Activated CD4-positive, CD25-positive, alpha-beta regulatory T cell treated with anti-CD3 and anti-CD28 coated beads, Interleukin-2, amount 50 U/mL, for 24 hours (primary cell): Measurements from ENCODE around the gene SPN.
"Not testable (repeated sequence)": the region's sequence is repeated elsewhere in the genome, so short reads cannot be mapped to it uniquely, and the experiment has no call there.

Experiments
- ATAC-seq, 2 donors: fragments of 150-1000 bp; cut with Tn5 transposase; one replicate each; pipeline ENCODE4 v1.10.0; 2021; ENCODE audit warnings: mild to moderate bottlenecking in 1 of 2, moderate library complexity in 1 of 2

SPN gene

DNA sequence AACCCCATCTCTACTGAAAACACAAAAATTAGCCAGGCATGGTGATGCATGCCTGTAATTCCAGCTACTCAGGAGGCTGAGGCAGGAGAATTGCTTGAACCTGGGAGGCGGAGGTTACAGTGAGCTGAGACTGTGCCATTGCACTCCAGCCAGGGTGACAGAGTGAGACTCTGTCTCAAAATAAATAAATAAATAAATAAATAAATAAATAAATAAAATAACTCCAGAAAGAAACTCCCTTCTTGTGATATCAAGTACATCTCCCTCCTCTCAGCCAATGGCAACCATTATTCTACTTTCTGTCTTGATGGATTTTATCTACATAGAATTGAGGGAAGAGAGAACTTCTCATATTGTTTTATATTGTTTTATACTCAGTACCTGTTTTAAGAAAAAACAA, 44.1 kb downstream of the SPN start:
- ATAC-seq = not testable (repeated sequence)

GRCh38 chr16:29708917-29709600, 46.0 kb downstream of the SPN start:
- no peak for ATAC-seq

- ATAC-seq = not testable (repeated sequence)
Observed at GRCh38 chr16:29709657-29710056, 46.6 kb downstream of the SPN start.

GRCh38 chr16:29710227-29711219, 47.5 kb downstream of the SPN start:
- peak; percentile 98 to 99 for ATAC-seq

DNA sequence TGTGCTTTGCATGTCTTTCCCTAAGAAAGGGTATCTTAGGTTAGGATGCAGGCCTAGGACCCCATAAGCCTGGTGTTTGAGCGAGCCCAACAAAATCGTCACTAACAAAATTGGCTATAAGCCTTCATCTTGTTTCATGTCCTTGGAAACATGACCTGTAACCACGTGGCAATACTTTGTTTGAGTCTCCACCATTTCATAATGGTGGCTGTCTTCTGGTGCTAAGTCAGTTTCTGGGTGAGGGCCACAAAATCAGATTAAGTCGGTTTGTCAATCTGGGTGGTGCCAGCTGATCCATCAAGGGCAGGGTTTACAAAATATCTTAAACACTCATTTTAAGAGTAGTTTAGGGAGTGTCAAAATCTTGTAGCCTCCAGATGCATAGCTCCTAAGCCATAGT, 49.8 kb downstream of the SPN start:
- ATAC-seq = no peak

DNA sequence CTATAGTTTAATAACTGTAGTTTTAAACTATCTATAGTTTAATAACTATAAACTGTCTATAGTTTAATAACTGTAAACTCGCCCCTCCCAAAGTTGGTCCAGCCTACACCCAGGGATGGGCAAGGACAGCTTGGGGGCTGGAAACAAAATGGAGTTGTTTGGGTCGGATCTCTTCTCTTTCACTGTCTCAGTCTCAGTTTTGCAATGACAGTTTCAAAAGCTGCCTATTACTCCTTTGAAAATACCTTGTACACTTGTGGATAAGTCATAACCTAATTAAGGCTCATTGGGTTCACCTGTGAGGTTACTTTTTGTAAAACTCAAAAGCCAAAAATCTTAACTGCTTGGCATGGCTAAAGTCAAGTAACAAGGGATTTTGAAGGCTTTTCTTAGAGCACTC, 51.3 kb downstream of the SPN start:
- no peak for ATAC-seq

GRCh38 chr16:29714972-29715371, 51.9 kb downstream of the SPN start:
- no peak for ATAC-seq

DNA sequence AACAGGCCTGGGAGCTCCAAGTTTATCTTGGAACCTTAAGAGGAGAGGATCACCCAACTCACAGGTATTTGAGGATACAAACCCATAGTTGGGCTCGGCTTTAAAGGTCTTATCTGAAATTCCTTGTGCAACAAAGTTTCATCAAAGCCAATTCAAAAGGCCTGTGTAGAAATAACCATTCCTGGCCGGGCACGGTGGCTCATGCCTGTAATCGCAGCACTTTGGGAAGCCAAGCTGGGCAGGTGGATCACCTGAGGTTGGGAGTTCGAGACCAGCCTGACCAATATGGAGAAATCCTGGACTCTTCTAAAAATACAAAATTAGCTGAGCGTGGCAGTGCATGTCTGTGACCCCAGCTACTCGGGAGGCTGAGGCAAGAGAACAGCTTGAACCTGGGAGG, 54.1 kb downstream of the SPN start:
- no peak for ATAC-seq

GRCh38 chr16:29719063-29719462, 56.0 kb downstream of the SPN start:
- no peak for ATAC-seq
